Keratinocyte (primary cell): ENCODE results near the gene SYNE1.

ENCODE experiments used
- CTCF ChIP-seq, 3 experiments: IDR thresholded peaks in 1 of 3; conservative IDR thresholded peaks in 1 of 3; optimal IDR thresholded peaks in 1 of 3; 2 replicates in 2 of 3; 3 replicates in 1 of 3; pipeline versions ENCODE3 to v1.5.1; 2011; ENCODE audit warnings: low read length in 3 of 3, mild to moderate bottlenecking in 3 of 3, moderate library complexity in 2 of 3, control low read depth in 1 of 3, inconsistent platforms in 1 of 3; ENCODE audit not compliant: insufficient read depth in 2 of 3; ENCODE audit errors: extremely low read depth in 1 of 3
- EZH2 ChIP-seq: IDR thresholded peaks from one replicate; pipeline ENCODE4 v1.6.1; 2012; ENCODE audit warnings: inconsistent platforms, mild to moderate bottlenecking, low read length, moderate library complexity

- no peak for TF ChIP-seq CTCF (optimal IDR thresholded peaks at IDR 0.05 in 1 of 3, IDR thresholded peaks at IDR 0.05 in 1 of 3, conservative IDR thresholded peaks at IDR 0.05 in 1 of 3; ENCODE audit: extremely low read depth in 1 of 3, insufficient read depth in 2 of 3, low read length in 3 of 3)
- no peak for TF ChIP-seq EZH2
These were observed 318.9 kb downstream of the SYNE1 start for GRCh38 chr6:152318278-152318677.
